ENCODE results near the gene EGFL7. TPM values are rescaled to one million over a fixed set of nuclear protein-coding genes. Genes with fewer than 3 reads are reported as not detected.

The EGFL7 gene
- total and polyA plus RNA-seq, 2 of the 13 experiments (the other 11 are each of a cell fraction or from before 2014, with no cell fraction given), result 0.20 to 5.1 TPM

DNA sequence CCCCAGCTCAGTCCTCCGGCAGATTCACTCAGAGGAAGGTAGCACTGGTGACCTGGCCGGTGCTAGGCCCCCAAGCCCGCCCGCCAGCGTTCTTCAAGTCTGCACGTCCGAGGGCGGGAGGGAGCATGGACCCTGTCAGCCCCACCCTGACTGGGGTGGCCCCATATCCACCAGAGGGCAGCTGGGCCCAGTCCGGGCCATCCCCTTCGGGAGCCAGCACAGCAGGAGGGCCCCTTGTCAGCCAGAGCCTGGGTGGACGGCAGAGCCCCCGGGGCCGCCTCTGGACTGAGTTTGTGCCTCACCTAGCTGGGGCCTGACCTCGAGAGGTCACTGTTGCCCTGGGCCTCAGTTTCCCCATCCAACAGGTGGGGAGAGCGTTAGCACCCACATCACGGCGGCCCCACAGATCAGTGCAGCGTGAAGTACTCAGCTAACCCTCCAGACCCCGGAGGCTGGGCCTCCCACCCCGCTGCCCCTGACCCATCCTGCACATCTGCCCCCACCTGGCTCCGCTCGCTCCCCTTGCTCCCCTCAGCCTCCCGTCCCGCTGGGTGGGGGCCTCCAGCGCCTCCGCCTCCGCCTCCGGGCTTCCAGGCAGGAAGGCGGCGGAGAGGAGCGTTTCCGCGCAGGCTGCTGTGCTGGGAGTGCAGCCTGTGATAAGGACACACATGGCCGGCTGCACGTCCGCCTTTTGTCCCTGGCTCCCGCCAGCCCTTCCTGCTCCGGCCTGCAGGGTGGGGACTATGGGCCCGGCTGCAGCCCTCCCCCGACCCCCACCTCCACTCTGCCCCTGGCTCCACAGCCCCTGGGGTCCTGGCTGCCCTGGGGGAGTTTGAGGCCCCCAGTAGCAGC, 16.6 kb upstream of the EGFL7 start (continued):
- TF ChIP-seq ZBTB43 (CRISPR knock-in tag; conservative IDR thresholded peaks at IDR 0.05) (no peak), NFIC (IDR thresholded peaks at IDR 0.05; ENCODE audit: low read length) (no peak), STAG1 (CRISPR knock-in tag; IDR thresholded peaks at IDR 0.05) (peak; percentile 22; the same call in 1 of the 2 replicates), TP53 (CRISPR knock-in tag; conservative IDR thresholded peaks at IDR 0.05) (no peak), ZNF275 (CRISPR knock-in tag; IDR thresholded peaks at IDR 0.05; ENCODE audit: borderline replicate concordance) (peak; percentile 65; the same call in 1 of the 2 replicates), SP1 (IDR thresholded peaks at IDR 0.05) (no peak), SP1 (CRISPR knock-in tag; IDR thresholded peaks at IDR 0.05) (no peak), MIER3 (CRISPR knock-in tag; IDR thresholded peaks at IDR 0.05; ENCODE audit: borderline replicate concordance) (no peak), CSRNP1 (CRISPR knock-in tag; IDR thresholded peaks at IDR 0.05) (no peak), ZNF235 (CRISPR knock-in tag; IDR thresholded peaks at IDR 0.05; ENCODE audit: borderline replicate concordance) (peak; percentile 47; the same call in 1 of the 2 replicates), ZBTB39 (CRISPR knock-in tag; IDR thresholded peaks at IDR 0.05) (no peak), ZNF75D (CRISPR knock-in tag; IDR thresholded peaks at IDR 0.05; ENCODE audit: borderline replicate concordance) (no peak), THAP11 (CRISPR knock-in tag; IDR thresholded peaks at IDR 0.05) (no peak)
- TF ChIP-seq, protein P1, sequence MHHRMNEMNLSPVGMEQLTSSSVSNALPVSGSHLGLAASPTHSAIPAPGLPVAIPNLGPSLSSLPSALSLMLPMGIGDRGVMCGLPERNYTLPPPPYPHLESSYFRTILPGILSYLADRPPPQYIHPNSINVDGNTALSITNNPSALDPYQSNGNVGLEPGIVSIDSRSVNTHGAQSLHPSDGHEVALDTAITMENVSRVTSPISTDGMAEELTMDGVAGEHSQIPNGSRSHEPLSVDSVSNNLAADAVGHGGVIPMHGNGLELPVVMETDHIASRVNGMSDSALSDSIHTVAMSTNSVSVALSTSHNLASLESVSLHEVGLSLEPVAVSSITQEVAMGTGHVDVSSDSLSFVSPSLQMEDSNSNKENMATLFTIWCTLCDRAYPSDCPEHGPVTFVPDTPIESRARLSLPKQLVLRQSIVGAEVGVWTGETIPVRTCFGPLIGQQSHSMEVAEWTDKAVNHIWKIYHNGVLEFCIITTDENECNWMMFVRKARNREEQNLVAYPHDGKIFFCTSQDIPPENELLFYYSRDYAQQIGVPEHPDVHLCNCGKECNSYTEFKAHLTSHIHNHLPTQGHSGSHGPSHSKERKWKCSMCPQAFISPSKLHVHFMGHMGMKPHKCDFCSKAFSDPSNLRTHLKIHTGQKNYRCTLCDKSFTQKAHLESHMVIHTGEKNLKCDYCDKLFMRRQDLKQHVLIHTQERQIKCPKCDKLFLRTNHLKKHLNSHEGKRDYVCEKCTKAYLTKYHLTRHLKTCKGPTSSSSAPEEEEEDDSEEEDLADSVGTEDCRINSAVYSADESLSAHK (CRISPR knock-in tag; IDR thresholded peaks at IDR 0.05; ENCODE audit: borderline replicate concordance), result no peak
- TF ChIP-seq, protein P2, sequence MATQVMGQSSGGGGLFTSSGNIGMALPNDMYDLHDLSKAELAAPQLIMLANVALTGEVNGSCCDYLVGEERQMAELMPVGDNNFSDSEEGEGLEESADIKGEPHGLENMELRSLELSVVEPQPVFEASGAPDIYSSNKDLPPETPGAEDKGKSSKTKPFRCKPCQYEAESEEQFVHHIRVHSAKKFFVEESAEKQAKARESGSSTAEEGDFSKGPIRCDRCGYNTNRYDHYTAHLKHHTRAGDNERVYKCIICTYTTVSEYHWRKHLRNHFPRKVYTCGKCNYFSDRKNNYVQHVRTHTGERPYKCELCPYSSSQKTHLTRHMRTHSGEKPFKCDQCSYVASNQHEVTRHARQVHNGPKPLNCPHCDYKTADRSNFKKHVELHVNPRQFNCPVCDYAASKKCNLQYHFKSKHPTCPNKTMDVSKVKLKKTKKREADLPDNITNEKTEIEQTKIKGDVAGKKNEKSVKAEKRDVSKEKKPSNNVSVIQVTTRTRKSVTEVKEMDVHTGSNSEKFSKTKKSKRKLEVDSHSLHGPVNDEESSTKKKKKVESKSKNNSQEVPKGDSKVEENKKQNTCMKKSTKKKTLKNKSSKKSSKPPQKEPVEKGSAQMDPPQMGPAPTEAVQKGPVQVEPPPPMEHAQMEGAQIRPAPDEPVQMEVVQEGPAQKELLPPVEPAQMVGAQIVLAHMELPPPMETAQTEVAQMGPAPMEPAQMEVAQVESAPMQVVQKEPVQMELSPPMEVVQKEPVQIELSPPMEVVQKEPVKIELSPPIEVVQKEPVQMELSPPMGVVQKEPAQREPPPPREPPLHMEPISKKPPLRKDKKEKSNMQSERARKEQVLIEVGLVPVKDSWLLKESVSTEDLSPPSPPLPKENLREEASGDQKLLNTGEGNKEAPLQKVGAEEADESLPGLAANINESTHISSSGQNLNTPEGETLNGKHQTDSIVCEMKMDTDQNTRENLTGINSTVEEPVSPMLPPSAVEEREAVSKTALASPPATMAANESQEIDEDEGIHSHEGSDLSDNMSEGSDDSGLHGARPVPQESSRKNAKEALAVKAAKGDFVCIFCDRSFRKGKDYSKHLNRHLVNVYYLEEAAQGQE (IDR thresholded peaks at IDR 0.05; ENCODE audit: borderline replicate concordance in 1 of 2, low read depth in 1 of 2, low read length in 2 of 2), result no peak

Data from HepG2 (cell line).